CD4-positive, alpha-beta T cell treated with Interleukin-6 at 100 ng/mL for 8 hours (primary cell): ENCODE results near the gene ZNF516.

Experiments used
- DNase-seq: peaks from one replicate; pipeline ENCODE4 v3.0.0-alpha.2; 2020; ENCODE audit warnings: mixed read lengths, low spot score

The ZNF516 gene

GRCh38 chr18:76468345-76469304 is 26.4 kb downstream of the ZNF516 start:
- no peak for DNase-seq

- no peak for DNase-seq
Observed at GRCh38 chr18:76467371-76468190, 27.5 kb downstream of the ZNF516 start.

DNA sequence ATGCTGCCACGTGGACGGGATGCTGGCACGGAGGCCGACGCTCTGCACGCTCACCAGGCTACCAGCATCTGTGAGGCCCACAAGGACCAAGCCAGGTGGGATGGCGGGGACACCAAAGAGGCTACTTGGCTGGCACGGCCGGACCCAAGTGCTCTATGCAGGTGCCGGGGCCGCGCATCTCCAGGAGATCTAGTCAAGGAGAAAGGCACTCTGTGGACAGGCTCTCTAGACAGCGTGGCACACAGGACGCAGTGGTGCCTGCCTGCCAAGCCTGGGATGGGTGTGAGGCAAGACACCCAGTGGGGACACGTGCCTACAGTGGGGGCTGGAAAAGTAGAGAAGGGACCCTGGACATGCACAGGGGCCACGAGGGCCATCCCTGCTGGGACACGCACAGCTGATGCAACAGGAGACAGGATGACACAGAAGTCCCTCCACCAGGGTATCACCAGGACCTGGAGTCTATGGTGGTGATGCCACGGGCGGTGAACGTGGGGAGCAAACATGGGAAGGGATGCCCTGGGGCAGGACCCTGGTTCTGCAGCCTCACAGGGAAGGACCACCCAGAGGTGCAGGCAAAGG is 28.5 kb downstream of the ZNF516 start:
- no peak for DNase-seq

GRCh38 chr18:76465630-76466409 is 29.2 kb downstream of the ZNF516 start:
- DNase-seq: no peak

DNA sequence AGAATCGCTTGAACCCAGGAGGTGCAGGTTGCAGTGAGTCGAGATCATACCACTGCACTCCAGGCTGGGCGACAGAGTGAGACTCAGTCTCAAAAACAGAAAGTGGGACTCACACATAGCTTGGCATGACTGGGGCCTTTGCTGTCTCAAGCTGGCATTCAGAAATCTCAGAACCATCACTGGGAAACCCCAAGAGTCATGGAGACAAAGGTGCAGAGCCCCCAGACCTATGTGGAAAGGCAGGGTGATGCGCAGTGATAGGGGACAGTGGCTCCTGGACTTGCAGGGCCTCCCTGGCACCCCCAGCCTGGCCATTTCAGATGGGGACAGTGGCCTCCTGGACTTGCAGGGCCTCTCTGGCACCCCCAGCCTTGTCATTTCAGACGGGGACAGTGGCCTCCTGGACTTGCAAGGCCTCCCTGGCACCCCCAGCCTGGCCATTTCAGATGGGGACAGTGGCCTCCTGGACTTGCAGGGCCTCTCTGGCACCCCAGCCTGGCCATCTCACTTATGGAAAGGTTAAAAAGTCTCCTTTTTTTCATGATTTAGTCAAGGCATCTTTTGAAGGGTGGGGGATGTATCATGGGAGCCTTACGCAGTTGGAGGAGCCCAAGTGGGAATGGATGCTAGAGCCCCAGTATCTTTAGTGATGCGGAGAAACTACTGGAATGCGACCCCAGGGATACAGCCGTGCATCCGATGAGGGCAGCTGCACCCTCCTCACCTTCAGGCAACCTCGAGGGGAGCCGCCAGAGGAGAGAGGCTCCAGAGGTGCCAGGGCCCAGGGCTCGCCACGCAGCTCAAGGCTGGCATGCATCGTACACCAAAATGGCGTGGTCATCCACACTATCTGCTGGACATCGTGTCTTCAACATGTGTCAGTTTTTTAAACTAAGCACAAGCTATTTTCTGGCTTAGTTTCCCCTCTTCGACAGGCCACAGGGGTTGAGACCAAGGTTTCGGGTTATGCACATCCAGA is 30.5 kb downstream of the ZNF516 start:
- DNase-seq: no peak

DNA sequence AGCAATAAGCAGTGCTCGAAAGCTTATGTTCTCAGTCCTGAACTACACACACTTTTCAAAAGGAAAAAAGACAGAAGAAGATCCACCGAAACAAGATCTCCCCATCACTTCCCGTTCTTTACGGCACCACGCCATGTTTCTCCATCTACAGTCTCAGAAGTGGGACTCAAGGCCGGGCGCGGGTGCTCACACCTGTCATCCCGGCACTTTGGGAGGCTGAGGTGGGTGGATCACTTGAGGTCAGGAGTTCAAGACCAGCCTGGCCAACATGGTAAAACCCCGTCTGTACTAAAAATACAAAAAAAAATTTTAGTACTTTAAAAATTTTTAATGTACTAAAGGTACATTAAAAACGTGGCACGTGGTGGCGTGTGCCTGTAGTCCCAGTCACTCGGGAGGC is 31.2 kb downstream of the ZNF516 start:
- no peak for DNase-seq

- no peak for DNase-seq
Observed at GRCh38 chr18:76463358-76463757, 31.7 kb downstream of the ZNF516 start.

- DNase-seq: no peak
Observed at GRCh38 chr18:76462326-76462694, 32.7 kb downstream of the ZNF516 start.

GRCh38 chr18:76461692-76462325 is 33.2 kb downstream of the ZNF516 start:
- no peak for DNase-seq

DNA sequence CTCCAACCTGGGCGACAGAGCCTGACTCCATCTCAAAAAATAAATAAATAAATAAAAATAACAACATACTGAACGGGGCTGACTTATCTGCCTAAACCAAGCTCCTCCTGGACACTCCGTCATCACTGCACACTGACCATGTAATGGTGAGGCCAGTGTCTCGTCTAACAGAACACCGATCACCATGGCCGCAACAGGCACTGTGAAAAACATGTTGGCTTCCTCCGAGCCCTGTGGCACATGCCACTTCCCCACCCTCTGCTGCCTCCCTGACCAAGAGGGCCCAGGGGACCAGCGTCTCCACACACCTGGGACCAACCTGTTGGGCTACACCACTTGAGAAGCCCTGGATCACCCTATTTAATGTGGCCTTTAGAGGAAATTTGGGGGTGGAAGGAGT is 33.9 kb downstream of the ZNF516 start:
- no peak for DNase-seq

GRCh38 chr18:76460482-76460881 is 34.6 kb downstream of the ZNF516 start:
- no peak for DNase-seq

DNA sequence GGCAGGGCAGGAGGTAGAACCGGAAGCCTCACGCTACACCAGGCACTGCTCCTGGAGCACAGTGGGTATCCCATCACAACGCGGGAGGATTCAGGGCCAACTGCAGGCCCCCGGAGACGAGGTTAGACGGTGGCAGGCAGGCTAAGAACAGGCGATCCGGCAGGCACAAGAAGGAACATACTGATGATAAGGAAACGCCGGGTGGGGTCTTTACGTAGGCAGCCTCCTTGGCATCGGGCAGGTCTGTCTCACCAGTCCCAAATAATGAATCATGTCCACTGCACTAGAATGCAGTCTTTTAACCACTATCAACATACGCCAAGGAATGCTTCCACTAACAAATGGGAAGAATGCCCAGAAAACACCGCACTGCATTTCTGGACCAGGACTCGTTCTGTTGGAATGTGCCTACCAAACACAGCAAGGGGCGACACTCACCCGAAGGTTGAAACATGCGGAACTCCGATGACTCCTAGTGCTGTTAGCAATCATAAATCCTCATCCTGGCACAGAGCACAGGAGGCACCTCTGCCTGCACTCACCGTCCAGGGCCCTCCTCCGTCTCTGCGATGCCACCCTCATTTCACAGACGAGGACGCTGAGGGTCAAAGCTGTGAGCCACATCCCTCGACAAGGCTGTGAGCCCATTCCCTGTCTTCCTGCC is 35.2 kb downstream of the ZNF516 start:
- no peak for DNase-seq

- no peak for DNase-seq
Observed at GRCh38 chr18:76459312-76459686, 35.7 kb downstream of the ZNF516 start.

DNA sequence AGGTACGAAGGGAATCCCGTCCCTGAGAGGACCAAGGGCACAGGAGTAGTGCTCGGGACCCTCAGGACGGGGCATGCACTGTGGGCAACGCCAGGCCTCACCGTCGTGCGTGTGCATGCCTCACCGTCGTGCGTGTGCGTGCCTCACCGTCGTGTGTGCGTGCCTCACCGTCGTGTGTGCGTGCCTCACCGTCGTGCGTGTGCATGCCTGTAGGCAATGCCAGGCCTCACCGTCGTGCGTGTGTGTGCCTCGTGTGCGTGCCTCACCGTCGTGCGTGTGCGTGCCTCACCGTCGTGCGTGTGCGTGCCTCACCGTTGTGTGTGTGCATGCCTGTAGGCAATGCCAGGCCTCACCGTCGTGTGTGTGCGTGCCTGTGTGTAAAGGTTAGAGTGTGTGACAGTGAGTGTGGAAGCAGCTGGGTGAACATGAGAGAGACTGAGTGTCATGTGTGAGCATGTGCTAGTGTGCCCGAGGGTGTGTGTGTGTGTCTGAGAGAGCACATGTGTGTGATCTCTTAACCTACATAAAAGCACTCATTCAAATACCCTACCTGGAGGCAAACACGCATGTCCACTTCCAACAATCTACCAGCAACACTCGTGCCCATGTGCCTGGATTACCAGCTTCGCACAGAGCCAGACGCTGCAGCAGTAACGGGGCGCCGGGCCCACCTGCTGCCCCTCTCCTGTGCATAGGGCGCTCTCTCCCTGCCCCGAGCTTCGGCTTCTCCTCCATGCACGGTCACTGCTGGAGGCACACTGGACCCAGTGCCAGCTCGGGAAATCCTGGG is 36.3 kb downstream of the ZNF516 start:
- DNase-seq: no peak

- no peak for DNase-seq
Observed at GRCh38 chr18:76457957-76458356, 37.1 kb downstream of the ZNF516 start.

GRCh38 chr18:76457475-76457874 is 37.6 kb downstream of the ZNF516 start:
- no peak for DNase-seq

DNA sequence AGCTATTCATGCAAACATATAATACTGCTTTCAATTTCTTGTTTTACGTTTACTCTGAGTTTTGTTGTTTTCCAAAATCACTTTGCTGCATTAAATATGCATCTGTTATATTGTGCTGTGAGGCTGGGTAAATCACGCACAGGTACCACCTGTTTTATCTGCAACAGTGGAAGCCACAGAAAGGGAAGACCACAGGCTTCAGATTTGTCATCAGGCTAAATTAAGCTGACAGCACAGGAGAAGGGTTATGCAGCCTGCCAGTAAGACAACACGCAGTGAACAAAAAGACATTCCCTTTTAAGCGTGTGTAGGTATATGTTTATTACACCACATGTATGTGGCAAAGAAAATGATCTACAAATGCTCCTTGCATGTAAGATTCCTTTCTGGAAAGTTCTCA is 38.2 kb downstream of the ZNF516 start:
- DNase-seq: no peak

GRCh38 chr18:76456018-76456750 is 38.9 kb downstream of the ZNF516 start:
- no peak for DNase-seq
